Transverse colon (tissue), 4 donors: ENCODE data around the gene DNASE1L2.

Experiments used
- CTCF ChIP-seq, 5 experiments: fragments of 200-600 bp in 3 of 5; fragments of 450-650 bp in 2 of 5; sonication (generic) in 3 of 5; IDR thresholded peaks; 1 replicate in 2 of 5; 2 replicates in 3 of 5; pipeline ENCODE4 v1.5.1; 2016 to 2017; ENCODE audit warnings: antibody characterized with exemption in 5 of 5, inconsistent platforms in 3 of 5, mild to moderate bottlenecking in 2 of 5, moderate library complexity in 1 of 5
- POLR2A ChIP-seq: fragments of 450-650 bp; IDR thresholded peaks from one replicate; pipeline ENCODE4 v1.6.1; 2016; ENCODE audit warnings: antibody characterized with exemption, mild to moderate bottlenecking, moderate library complexity
- POLR2AphosphoS5 ChIP-seq, 3 donors: sonication (generic); formaldehyde crosslinking; IDR thresholded peaks; one replicate each; pipeline ENCODE4 v1.6.1; 2016; ENCODE audit warnings: antibody characterized with exemption in 3 of 3

- TF ChIP-seq POLR2A (no peak), CTCF (IDR thresholded peaks at IDR 0.05) (no peak), POLR2AphosphoS5 (IDR thresholded peaks at IDR 0.05) (no peak)
Observed at GRCh38 chr16:2271848-2272461, 35.7 kb downstream of the DNASE1L2 start.
